ENCODE data around the gene SMARCA4.

SMARCA4 gene

DNA sequence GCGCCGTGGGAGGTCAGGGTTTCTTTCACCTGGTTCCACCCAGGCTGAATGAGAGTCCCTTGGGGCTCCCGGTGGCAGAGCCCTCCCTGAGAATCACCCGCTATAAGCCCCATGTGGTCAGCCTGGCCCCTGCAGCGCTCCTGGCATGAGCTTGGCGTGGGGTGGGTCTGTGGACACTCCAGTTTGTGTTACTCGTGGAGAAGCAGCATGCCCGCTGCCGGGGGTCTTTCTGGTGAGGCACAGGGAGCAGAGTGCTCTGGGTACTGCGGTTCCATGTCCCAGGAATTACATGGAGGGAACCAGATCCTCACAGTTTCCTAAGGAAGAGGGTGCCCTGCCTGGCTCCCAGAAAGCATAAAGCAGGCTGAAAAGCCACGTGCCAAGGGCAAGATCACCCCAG lies 62.2 kb downstream of the SMARCA4 start:
- no peaks in the 10 kb centered on the region for H3K4me1 ChIP-seq
- H3K4me3 ChIP-seq (ENCODE audit: low read depth, low read length) = no peak overlapping the region
- peaks cover 89% of the 10 kb centered on the region for H3K36me3 ChIP-seq
- no peak for TF ChIP-seq CTCF (IDR thresholded peaks at IDR 0.05; ENCODE audit: low read depth, low read length)
- H3K27me3 ChIP-seq = no peaks in the 10 kb centered on the region
- no peaks in the 10 kb centered on the region for H3K9me3 ChIP-seq
- no peak for DNase-seq

- TF ChIP-seq CTCF (IDR thresholded peaks at IDR 0.05; ENCODE audit: low read depth, low read length) = no peak
- H3K27me3 ChIP-seq = no peaks in the 10 kb centered on the region
- no peaks in the 10 kb centered on the region for H3K9me3 ChIP-seq
- no peaks in the 10 kb centered on the region for H3K4me1 ChIP-seq
- no peak overlapping the region for H3K4me3 ChIP-seq (ENCODE audit: low read depth, low read length)
- peaks cover 89% of the 10 kb centered on the region for H3K36me3 ChIP-seq
- DNase-seq = no peak
Observed at GRCh38 chr19:11023710-11024109, 62.9 kb downstream of the SMARCA4 start.

GRCh38 chr19:11024259-11024658 lies 63.4 kb downstream of the SMARCA4 start:
- TF ChIP-seq CTCF (IDR thresholded peaks at IDR 0.05; ENCODE audit: low read depth, low read length) = no peak

DNA sequence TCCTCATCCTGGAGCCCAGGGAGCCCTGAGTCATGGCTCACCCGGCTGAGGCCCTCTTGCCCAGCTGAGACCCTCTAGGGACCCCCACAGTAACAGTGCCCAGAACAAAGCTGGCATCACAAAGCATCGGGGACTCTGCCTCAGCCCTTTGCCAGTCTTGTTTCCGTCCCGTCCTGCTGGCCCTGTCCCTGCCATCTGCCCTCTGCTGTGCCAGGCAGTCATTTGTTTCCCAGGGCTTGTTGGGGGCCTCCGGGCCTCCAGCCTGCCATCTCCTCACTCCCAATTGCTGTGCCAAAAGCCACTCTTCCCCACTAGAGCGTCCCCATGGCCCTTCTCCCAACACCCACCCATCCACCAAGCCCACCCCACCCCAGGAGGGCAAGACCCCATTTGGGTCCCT lies 64.2 kb downstream of the SMARCA4 start:
- Histone ChIP-seq H3K4me3 (ENCODE audit: low read depth, low read length) (no peak overlapping the region), H3K4me1 (no peaks in the 10 kb centered on the region), H3K9me3 (no peaks in the 10 kb centered on the region), H3K27me3 (no peaks in the 10 kb centered on the region), H3K36me3 (peaks cover 89% of the 10 kb centered on the region)
- TF ChIP-seq CTCF (IDR thresholded peaks at IDR 0.05; ENCODE audit: low read depth, low read length) = no peak
- no peak for DNase-seq

More at GRCh38 chr19:11024259-11024658, 63.4 kb downstream of the SMARCA4 start:
- no peak for DNase-seq
- Histone ChIP-seq H3K9me3 (no peaks in the 10 kb centered on the region), H3K36me3 (peaks cover 89% of the 10 kb centered on the region), H3K4me3 (ENCODE audit: low read depth, low read length) (no peak overlapping the region), H3K27me3 (no peaks in the 10 kb centered on the region), H3K4me1 (no peaks in the 10 kb centered on the region)

- Histone ChIP-seq H3K36me3 (peaks cover 93% of the 10 kb centered on the region), H3K27me3 (no peaks in the 10 kb centered on the region), H3K4me1 (no peaks in the 10 kb centered on the region), H3K4me3 (ENCODE audit: low read depth, low read length) (no peak overlapping the region), H3K9me3 (no peaks in the 10 kb centered on the region)
- no peak for TF ChIP-seq CTCF (IDR thresholded peaks at IDR 0.05; ENCODE audit: low read depth, low read length)
- no peak for DNase-seq
Observed at GRCh38 chr19:11025445-11025844, 64.6 kb downstream of the SMARCA4 start.

GRCh38 chr19:11025997-11026396 lies 65.2 kb downstream of the SMARCA4 start:
- no peak for TF ChIP-seq CTCF (IDR thresholded peaks at IDR 0.05; ENCODE audit: low read depth, low read length)
- peaks cover 96% of the 10 kb centered on the region for H3K36me3 ChIP-seq
- no peak overlapping the region for H3K4me3 ChIP-seq (ENCODE audit: low read depth, low read length)

More at GRCh38 chr19:11025997-11026396, 65.2 kb downstream of the SMARCA4 start:
- H3K9me3 ChIP-seq = no peaks in the 10 kb centered on the region
- H3K27me3 ChIP-seq = no peaks in the 10 kb centered on the region
- H3K4me1 ChIP-seq = no peaks in the 10 kb centered on the region
- DNase-seq = no peak

Data from BE2C (cell line).